HG03175 (cell line): ENCODE results near the gene KIAA0825.

ENCODE experiments used
- ATAC-seq: cut with Tn5 transposase; IDR thresholded peaks from one replicate; pipeline ENCODE4 v1.9.1; 2021; ENCODE audit warnings: mild to moderate bottlenecking, moderate library complexity; ENCODE audit not compliant: unreplicated experiment

The KIAA0825 gene

DNA sequence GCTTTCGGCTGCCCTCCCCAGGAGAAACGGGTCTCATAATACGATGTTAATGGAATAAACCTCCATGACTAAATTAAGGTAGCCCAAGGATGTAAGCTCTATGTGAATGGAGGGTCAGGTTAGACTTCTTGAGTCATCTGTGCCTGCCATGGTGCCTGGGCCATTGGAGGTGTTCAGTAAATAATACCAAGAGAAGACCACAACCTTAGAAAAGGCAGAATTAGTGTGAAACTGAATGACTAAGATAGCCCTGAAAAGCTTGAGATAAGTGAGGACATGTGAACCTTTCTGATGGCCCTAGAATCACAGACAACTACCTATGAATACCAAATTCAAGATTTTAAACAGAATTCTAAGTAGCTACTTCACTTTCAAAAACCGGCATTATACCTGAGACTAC, 160.6 kb downstream of the KIAA0825 start:
- no peak for ATAC-seq

DNA sequence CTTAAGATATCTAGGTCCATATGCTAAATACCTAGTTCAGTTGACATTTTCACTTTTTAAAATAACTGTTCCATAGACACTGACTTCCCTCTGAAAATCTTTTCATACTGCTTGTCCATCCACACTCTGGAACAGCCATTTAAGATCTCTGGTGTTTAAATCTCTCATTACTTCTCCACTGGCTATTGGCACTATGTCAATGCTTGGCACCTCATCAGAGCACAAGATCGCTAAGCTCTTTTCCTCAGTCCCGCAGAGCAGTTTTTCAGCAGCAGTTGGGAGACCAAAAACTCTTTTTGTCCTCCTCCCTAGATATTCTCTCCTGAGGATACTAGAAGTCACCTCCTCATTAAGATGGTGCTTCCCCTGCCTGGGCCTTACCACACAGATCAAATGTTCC, 172.7 kb downstream of the KIAA0825 start:
- no peak for ATAC-seq

DNA sequence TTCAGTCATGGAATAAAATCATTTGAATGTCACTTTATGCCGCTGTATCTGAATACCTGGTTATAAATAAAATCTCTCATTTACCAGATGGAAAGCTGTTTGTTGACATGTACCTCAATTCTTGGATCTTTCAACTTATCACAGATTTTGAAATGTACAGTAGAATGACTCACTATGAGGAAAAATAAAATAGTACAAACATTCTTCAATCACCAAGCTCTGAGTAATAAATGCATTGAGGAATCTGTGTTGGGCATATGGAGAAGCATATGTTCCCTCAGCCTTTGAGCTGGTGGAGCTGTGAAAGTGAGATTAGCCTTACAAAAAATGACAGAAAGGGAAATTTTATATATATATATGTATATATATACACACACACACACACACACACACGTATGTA, 175.4 kb downstream of the KIAA0825 start:
- no peak for ATAC-seq

DNA sequence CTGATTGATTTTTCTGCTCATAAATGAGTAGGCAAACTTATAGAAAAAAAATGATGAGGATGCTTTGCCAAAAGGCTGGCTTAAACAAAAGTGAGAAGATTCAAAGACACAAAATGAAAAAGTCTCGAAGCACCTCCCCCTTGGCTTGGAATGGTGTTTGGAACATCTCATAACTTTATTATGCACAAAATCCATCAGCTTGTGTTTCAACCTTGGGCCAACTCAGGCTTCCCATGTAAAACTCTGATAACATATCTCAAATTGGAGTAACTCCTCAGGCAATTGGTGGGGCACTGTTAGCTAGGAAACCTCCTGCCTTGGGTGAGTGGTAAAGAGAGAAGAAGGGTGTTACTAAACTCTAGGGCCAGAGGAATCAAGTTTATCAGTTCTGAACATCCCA, 176.3 kb downstream of the KIAA0825 start:
- no peak for ATAC-seq

DNA sequence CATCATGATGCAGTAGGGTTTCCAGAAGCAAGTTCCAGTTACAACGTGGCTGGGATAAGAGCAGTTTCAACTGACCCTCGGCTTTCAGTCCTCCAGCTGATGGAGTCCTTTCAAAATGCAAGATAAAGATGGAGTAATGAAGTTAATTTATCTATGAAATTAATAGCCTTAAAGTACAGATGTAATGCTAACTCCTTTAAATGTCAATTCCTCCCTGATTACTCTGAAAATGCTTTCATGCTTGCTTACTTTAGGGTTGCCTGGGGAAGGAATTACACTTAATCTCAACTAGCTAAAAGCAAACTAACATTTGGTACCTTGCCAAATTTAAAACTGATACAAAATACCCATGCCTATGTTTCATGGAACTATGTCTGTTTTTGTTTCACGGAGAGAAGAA, 178.4 kb downstream of the KIAA0825 start:
- ATAC-seq = no peak

DNA sequence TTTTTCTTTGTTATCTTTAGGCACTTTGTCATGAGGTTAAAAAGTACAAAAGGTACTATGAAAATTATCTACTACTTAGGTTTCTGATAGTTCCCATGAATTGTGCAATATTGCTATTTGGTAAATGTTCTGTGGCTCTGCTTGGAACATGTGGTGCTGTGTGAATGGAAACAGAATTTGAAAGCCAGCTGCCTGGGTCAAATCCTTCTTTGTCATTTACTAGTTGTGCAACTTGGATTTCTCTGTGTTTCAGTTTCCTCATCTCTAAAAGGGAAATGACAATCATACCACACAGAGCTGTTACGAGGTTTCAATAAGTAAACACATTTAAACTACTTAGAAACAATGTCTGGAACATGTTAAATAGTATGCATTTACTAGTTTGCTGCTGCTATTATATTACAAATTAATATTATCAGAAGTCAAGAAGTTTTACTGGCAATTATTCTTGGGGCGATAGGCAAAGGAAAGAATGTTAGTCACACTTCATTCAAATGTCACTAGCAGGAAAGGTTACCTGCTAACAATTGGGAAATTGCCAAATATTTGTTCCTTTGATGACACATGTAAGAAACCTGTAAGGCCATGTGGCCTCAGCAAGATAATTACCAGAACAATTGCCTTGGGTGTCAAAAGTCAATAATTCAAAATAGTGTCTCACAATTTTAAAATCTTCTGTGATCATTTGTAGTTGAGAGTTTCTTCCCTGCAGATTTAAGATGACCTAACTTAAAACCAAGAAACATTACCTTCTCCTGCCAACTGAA, 184.8 kb downstream of the KIAA0825 start:
- no peak for ATAC-seq

DNA sequence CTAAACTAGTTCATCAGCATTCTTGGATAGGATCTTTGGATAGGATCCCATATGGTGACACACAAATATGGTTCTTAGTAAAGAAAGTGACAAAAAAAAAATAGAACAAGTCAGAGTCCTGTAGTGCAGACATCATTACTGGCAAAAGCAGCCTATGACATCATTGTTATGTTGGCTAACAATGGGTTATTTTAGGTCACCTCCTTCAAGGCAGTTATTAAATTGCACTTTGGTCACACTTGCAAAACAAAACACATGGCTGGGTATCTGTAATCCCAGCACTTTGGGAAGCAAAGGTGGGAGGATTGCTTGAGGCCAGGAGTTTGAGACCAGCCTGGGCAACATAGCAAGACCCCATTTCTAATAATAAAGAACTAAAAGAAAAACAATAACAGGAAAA, 185.9 kb downstream of the KIAA0825 start:
- no peak for ATAC-seq

DNA sequence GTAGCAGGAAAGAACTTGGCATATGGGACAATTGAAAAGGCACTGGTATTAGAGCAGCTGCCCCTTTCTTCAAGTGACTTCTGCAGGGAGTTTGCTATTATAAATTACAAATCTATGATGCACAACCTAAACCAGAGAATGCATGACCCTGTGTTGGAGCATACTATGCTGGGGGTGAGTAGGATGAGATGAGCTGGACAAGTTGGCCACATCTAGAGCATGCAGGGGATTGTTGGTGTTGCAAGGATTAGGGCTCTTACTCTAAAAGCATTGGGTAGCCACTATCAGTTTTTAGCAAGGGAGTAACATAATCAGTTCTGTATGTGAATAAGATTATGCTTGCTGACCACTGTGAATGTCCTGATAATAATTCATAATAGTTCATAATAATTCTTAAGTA, 186.7 kb downstream of the KIAA0825 start:
- no peak for ATAC-seq

DNA sequence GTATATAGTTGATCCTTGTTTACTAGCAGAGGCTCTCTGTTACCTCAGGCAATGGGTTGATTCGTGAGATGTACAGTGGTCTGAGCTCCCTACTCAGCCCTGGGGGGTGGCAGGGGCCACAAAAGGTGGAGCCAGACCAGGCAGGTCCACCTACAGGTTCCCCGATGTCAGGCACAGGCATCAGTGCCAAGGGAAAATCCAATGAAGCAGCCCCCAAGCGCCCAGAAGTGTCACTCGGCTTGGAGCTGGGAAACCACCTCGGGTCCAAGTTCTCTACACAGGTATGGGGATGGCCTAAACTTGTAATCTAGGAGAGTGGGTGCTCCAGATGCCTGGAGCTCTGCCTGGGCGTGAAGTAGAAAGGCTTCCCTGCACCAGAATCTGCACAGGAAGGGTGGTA, 188.8 kb downstream of the KIAA0825 start:
- ATAC-seq = no peak

DNA sequence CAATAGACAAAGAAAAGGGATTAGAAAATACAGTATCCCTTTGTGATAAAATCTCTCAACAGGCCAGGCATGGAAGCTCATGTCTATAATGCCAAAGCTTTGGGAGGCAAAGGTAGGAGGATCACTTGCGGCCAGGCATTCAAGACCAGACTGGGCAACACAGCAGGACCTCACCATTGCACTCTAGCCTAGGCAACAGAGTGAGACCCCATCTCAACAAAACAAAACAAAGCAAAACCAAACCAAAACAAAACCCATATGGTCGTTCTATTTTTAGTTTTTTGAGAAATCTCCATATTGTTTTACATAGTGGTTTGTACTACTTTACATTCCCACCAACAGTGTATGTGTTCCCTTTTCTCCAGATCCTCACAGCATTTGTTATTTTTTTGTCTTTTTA, 193.0 kb downstream of the KIAA0825 start:
- no peak for ATAC-seq

DNA sequence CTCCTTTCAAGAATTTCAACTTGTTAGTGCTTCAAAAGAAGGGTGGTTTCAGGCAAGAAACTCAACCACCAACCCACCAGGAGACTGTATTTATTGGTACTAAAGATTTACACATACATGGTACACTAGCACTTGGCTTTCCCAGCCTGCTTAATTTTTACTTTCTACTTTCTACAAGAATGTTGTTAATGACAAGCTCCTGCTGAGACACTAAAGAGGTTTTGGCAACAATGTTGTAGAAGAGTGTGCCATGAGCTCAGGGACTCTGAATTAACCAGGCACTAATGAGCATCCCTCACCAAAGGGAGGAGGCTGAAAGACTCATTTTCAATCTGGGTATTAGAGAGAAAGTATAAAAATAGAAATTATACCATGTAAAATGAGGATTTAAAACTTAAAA, 195.0 kb downstream of the KIAA0825 start:
- ATAC-seq = no peak

DNA sequence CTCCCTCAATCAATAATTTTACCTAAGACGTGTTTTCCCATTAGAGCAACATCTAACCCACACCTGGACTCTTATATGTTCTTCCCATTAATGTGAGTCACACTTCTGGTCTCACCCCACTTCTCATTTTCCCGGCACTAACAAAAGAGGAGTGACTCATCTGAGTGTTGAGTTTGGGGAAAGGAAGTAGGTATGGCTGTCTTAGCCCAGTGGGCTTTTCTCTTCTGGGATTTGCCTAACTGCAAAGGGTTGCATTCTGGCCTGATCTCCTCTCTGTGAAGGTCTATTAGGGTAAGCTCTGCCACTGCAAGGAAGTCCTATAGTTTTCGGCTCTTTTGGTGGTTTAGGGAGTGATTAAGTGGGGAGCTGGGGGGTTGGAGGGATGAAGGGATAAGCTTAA, 195.6 kb downstream of the KIAA0825 start:
- no peak for ATAC-seq

DNA sequence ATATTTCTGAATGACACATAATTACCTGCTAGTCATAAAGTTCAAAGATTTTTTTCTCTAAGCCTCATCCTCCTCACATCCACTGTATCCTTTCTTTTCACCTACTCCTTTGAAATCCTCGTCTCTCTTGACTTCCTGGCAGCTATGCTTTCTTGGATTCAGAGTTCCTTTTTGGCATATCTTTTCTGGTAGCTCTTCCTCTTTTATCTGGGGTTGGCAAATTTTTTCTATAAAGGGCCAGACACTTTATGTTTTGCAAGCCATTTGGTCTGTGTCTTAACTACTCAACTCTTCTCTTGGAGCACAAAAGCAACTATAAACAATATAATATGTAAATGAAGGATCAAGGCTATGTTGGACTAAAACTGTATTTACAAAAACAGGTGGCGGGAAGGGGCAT, 197.5 kb downstream of the KIAA0825 start:
- no peak for ATAC-seq

DNA sequence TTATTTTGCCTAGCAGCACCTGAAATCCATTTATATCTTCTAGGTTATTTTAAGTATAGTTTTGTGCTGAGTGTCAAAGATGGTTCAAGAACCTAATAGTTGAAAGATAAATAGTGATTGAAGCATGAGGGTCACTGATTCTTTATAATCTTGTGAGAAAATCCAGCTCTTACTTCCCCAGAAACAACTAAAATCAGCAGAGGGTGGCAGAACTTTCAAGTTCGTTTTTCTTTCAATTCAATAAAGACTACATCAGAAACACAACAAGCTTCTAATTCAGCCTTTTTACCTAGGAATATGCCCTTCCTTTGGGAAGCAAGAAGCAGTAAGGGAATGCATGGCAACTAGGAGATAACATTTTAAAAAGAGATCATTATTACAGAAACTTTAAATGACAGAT, 202.6 kb downstream of the KIAA0825 start:
- no peak for ATAC-seq

DNA sequence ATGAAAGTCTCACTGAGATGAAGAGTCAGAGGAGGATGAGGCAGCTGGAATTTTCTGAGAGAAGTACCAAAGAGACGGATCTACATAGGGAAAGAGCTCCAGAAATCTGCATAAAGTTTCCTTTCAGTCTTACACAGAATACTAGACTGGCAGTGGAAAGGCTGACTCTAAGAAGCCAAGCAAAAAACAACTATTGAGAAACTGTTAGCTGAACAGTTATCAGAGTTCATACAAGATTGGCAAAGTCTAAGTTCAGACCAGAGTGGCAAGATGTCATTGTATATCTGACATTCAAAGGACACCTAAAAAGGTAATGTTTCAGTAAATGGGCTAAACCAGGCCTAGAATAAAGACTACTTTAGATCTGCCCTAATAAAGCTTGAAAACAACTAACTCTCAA, 209.0 kb downstream of the KIAA0825 start:
- ATAC-seq = no peak

DNA sequence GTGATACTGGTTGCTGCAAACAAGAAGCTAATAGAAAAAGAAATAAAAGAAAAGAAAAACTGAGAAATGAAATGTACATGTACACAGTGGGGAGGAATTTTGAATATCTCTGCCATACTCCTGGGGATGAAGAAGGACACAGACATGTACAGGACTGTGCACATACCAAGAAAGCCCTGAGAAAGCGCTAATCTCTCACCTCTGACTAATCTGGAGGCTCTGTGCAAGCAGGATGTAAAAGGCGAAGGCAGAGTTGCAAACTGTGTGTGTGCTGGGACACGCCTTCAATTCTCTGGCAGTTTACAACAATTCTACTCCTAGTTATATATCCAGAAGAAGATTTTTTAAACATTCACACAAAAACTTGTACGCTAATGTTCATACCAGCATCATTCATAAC, 211.4 kb downstream of the KIAA0825 start:
- no peak for ATAC-seq

DNA sequence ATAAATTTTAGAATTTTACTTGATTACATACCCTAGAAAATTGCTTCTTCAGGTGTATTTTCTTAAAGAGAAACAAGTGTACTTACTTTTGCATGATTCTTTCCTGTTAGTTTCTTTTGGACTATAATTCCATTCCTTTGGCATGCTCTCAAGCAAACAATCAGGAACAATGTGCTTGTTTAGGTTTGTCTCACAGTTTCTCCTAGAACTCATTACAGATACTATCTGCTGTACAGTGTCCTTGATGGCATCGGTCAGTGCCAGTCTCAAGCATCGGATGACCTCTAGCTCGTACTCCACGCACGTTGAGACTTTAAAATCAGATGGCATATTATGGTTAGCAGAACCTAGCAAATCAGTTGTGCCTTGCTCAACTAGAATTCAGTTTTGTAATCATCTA, 214.9 kb downstream of the KIAA0825 start:
- no peak for ATAC-seq

DNA sequence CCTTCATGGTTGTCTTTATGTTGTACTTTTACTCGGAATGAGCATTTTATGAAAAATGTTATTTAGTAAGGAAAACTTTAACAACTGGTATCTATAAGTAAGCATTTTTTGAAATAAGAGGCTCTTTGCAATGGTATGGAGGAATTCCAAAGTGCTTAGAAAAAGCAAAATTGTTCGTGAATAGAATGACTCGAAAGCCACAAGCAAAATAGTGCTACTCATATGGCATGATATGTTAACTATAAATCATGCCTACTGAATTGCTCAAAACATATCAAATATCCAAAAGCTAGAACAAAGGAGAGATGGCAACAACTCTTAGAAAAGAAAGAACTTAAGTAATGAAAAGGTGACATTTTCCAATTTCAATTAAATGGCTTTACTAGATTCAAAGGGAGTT, 216.3 kb downstream of the KIAA0825 start:
- no peak for ATAC-seq

DNA sequence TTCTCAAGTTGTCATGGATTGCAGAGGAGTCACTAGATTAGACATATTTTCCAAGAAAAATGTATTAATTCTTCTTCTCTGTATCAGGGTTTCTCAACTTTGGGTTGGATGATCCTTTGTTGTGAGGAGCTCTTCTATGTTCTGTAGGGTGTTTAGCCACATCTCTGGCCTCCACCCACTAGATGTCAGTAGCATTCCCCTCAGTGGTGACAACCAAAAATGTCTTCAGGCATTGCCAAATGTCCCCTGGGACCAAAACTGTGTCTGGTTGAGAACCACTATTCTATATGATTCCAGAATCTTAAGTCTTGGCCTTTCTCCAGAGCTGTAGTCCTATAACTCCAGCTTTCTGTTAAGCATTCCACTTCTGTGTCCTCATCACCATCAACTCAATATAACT, 220.9 kb downstream of the KIAA0825 start:
- ATAC-seq = no peak

DNA sequence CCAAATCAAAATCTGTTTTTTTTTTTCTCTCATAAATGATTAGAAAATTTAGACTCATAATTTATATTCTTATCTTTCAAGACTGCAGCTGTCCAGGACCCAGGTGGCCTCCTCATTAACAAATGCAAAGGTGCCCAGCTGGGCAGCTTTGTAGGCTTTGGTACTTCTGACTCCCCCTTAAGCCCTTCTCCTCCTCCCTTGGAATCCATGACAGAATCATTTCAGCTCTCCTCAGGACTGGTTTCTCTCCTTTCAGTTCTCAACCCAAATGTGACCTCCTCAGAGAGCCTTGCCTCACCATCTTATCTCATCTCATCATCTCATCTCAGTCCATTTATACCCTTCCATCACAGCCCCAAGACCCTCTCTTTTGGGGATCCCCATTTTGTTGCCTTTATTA, 221.7 kb downstream of the KIAA0825 start:
- ATAC-seq = no peak

DNA sequence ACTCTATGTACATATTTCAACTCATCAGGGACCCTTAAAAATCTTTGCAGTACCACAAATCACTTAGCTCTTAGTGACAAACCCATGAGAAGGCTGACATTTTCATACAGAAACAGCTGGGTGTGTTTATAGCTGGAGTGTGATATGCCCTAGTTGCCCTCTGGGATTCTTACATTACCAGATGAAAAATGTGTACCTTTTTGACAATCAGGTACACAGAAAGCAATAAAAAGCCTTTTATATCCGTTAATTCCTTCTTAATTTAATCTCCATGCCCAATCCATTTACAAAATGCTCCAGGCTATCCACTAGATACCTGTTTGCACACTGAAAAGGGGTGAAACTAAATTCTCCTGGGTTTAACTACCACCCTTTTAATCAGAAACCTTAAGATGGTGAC, 222.9 kb downstream of the KIAA0825 start:
- ATAC-seq = no peak

DNA sequence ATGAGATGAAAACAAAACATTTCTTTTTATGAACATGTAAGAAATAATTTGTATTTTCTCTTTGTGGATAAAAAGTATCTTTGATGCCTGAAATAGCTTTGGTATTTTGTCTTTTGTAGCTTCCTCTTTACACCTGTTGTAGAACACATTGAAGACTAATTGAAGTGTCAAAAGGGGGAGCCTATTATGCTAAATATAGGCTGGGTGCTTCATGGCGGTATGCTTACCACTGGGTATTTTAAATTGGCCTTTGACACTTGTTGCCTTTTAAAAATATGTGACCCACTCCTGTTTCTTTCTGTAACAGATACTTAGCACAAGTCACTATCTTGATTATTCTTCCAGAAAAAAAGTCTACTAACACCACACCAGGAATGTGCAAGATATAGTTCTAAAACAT, 226.4 kb downstream of the KIAA0825 start:
- ATAC-seq = no peak

DNA sequence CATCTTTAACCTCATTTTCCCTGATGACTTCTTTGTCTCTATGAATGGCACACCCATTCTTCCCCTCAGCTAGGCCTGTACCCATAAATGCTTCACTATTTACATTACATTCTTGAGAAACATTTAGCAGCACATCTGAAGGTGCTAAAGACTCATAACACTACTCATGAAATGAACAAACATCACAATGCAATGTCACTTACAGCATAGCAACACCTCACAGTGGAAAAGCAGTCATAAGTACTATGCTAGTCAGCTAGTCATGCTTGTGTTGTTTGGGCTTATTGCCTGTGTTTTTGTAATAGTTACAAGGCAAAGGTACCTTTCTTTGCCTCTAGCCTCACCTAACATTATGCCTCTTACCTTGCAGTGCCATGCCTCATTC, 228.9 kb downstream of the KIAA0825 start:
- no peak for ATAC-seq
